H1 (cell line): ENCODE results near the gene ALPI. TPM values are rescaled to one million over a fixed set of nuclear protein-coding genes. Genes with fewer than 3 reads are reported as not detected.

Source experiments
- CTCF ChIA-PET: fragments of 300-600 bp; sonication (Branson Sonifier 250); formaldehyde crosslinking; loops from one replicate; lab custom pipeline; 2021; ENCODE audit not compliant: partially characterized antibody; lab: Charles Lee
- POLR2A ChIA-PET: fragments of 300-600 bp; sonication (Branson Sonifier 250); formaldehyde crosslinking; loops from one replicate; lab custom pipeline; 2021; ENCODE audit warnings: inconsistent platforms; ENCODE audit not compliant: partially characterized antibody; lab: Charles Lee
- DNase-seq, 2 experiments: peaks; one replicate each; pipeline versions ENCODE4 v3.0.0 to v3.0.0-alpha.2; 2010 to 2022; ENCODE audit warnings: low spot score in 2 of 2, low read depth in 1 of 2, mixed read lengths in 1 of 2
- FAIRE-seq: peaks from 2 replicates; lab custom pipeline; 2011; peaks lifted over from hg19 to GRCh38; lab: Jason Lieb, UNC
- H2AFZ ChIP-seq: 2 replicates; pipeline ENCODE4 v1.8.1; 2012; ENCODE audit warnings: low read length, inconsistent platforms
- H2AK5ac ChIP-seq: 2 replicates; pipeline ENCODE4 v1.6.1; 2013; ENCODE audit warnings: low read depth, low read length
- H2BK120ac ChIP-seq: replicated peaks from 2 replicates; pipeline ENCODE3; 2013; ENCODE audit warnings: low read depth, low read length, inconsistent platforms
- H2BK12ac ChIP-seq: 2 replicates; pipeline ENCODE4 v1.6.1; 2013; ENCODE audit warnings: low read depth, low read length
- H2BK15ac ChIP-seq: 2 replicates; pipeline ENCODE4 v1.6.1; 2013; ENCODE audit warnings: low read length
- H2BK20ac ChIP-seq: 2 replicates; pipeline ENCODE4 v1.6.1; 2013; ENCODE audit warnings: low read length
- H2BK5ac ChIP-seq: 2 replicates; pipeline ENCODE4 v1.6.1; 2013; ENCODE audit warnings: low read depth, low read length
- H3K14ac ChIP-seq: 2 replicates; pipeline ENCODE4 v1.6.1; 2013; ENCODE audit warnings: inconsistent platforms; ENCODE audit not compliant: insufficient read length
- H3K18ac ChIP-seq: 2 replicates; pipeline ENCODE4 v1.6.1; 2013; ENCODE audit warnings: low read length; ENCODE audit errors: extremely low read depth
- H3K23ac ChIP-seq: 2 replicates; pipeline ENCODE4 v1.6.1; 2013; ENCODE audit warnings: inconsistent platforms; ENCODE audit not compliant: insufficient read length
- H3K23me2 ChIP-seq: 2 replicates; pipeline ENCODE4 v1.6.1; 2013; ENCODE audit warnings: low read depth, low read length
- H3K27ac ChIP-seq: 2 replicates; pipeline ENCODE4 v1.6.1; 2011; ENCODE audit warnings: low read depth, low read length, inconsistent platforms
- H3K27me3 ChIP-seq, 4 experiments: replicated peaks in 1 of 4; 1 replicate in 1 of 4; 2 replicates in 3 of 4; pipeline versions ENCODE4 v1.6.1 to v1.8.1; 2011 to 2013; ENCODE audit warnings: low read length in 3 of 4, mild to moderate bottlenecking in 3 of 4, inconsistent platforms in 2 of 4, mixed read lengths in 2 of 4, moderate library complexity in 1 of 4; ENCODE audit not compliant: control insufficient read depth in 3 of 4, insufficient read depth in 3 of 4; ENCODE audit errors: extremely low read depth in 1 of 4
- H3K36me3 ChIP-seq, 4 experiments: 2 replicates each; pipeline versions ENCODE4 v1.6.1 to v1.8.1; 2011 to 2013; ENCODE audit warnings: mild to moderate bottlenecking in 4 of 4, low read length in 3 of 4, moderate library complexity in 2 of 4, control low read depth in 1 of 4, inconsistent platforms in 1 of 4; ENCODE audit not compliant: insufficient read depth in 4 of 4, control insufficient read depth in 2 of 4
- H3K4ac ChIP-seq: replicated peaks from 2 replicates; pipeline ENCODE3; 2013; ENCODE audit warnings: low read length, low read depth, mixed read lengths, inconsistent platforms; ENCODE audit not compliant: insufficient read length
- H3K4me1 ChIP-seq, 4 experiments: replicated peaks in 1 of 4; 1 replicate in 1 of 4; 2 replicates in 3 of 4; pipeline versions ENCODE4 v1.6.1 to v1.8.1; 2011 to 2013; ENCODE audit warnings: low read length in 3 of 4, inconsistent platforms in 2 of 4, mixed read lengths in 1 of 4; ENCODE audit not compliant: insufficient read depth in 4 of 4, control insufficient read depth in 3 of 4
- H3K4me2 ChIP-seq, 2 experiments: 2 replicates each; pipeline versions ENCODE4 v1.6.1 to v1.8.1; 2011 to 2013; ENCODE audit warnings: low read depth in 2 of 2, low read length in 2 of 2, control low read depth in 1 of 2, inconsistent platforms in 1 of 2, mild to moderate bottlenecking in 1 of 2; ENCODE audit not compliant: insufficient read depth in 1 of 2
- H3K4me3 ChIP-seq, 4 experiments: fragments of 200-600, 300-600 bp in 1 of 4; sonication (generic), shearing (Covaris generic), sonication (Bioruptor Twin) in 1 of 4; 2 replicates each; pipeline versions ENCODE4 v1.5.1 to v1.8.1; 2011 to 2016; ENCODE audit warnings: low read length in 4 of 4, low read depth in 3 of 4, control low read depth in 2 of 4, inconsistent platforms in 2 of 4, mild to moderate bottlenecking in 2 of 4, mixed read lengths in 1 of 4, moderate library complexity in 1 of 4; ENCODE audit not compliant: insufficient read depth in 2 of 4; ENCODE audit errors: extremely low read depth in 1 of 4
- H3K56ac ChIP-seq: replicated peaks from 2 replicates; pipeline ENCODE3; 2013; ENCODE audit warnings: low read depth, mild to moderate bottlenecking, mixed read lengths, low read length, inconsistent platforms; ENCODE audit not compliant: insufficient read length
- H3K79me1 ChIP-seq: 2 replicates; pipeline ENCODE4 v1.6.1; 2013; ENCODE audit warnings: low read depth, low read length, control low read depth
- H3K79me2 ChIP-seq, 2 experiments: 2 replicates each; pipeline versions ENCODE4 v1.6.1 to v1.8.1; 2012 to 2013; ENCODE audit warnings: low read length in 2 of 2, mild to moderate bottlenecking in 2 of 2, inconsistent platforms in 1 of 2; ENCODE audit not compliant: insufficient read depth in 2 of 2, control insufficient read depth in 1 of 2
- H3K9ac ChIP-seq, 4 experiments: replicated peaks in 1 of 4; 1 replicate in 1 of 4; 2 replicates in 3 of 4; pipeline versions ENCODE4 v1.6.1 to v1.8.1; 2011 to 2013; ENCODE audit warnings: low read depth in 3 of 4, low read length in 3 of 4, control low read depth in 2 of 4, mild to moderate bottlenecking in 2 of 4, moderate library complexity in 2 of 4, inconsistent platforms in 1 of 4; ENCODE audit errors: extremely low read depth in 1 of 4
- H3K9me3 ChIP-seq, 2 experiments: 2 replicates each; pipeline versions ENCODE4 v1.6.1 to v1.8.1; 2012 to 2013; ENCODE audit warnings: mild to moderate bottlenecking in 2 of 2, moderate library complexity in 2 of 2, control low read depth in 1 of 2, inconsistent platforms in 1 of 2, low read depth in 1 of 2, low read length in 1 of 2, mixed read lengths in 1 of 2; ENCODE audit not compliant: insufficient read depth in 2 of 2
- H4K20me1 ChIP-seq, 2 experiments: replicated peaks in 1 of 2; 2 replicates each; pipeline versions ENCODE3 to v1.8.1; 2011 to 2013; ENCODE audit warnings: inconsistent platforms in 2 of 2, low read length in 2 of 2, mild to moderate bottlenecking in 1 of 2; ENCODE audit not compliant: insufficient read depth in 2 of 2, control insufficient read depth in 1 of 2
- H4K5ac ChIP-seq: 2 replicates; pipeline ENCODE4 v1.6.1; 2013; ENCODE audit warnings: low read length, low read depth, mixed read lengths, inconsistent platforms; ENCODE audit not compliant: insufficient read length
- H4K8ac ChIP-seq: 2 replicates; pipeline ENCODE4 v1.8.0; 2013; ENCODE audit warnings: mild to moderate bottlenecking, moderate library complexity, low read length, inconsistent platforms; ENCODE audit not compliant: insufficient read depth; ENCODE audit errors: extremely low read depth
- H4K91ac ChIP-seq: replicated peaks from 2 replicates; pipeline ENCODE3; 2013; ENCODE audit warnings: low read length, mixed read lengths, inconsistent platforms; ENCODE audit not compliant: insufficient read length
- ZNF274 ChIP-seq: IDR thresholded peaks from 2 replicates; pipeline ENCODE4 v1.7.0; 2012; ENCODE audit warnings: low read length, borderline replicate concordance; ENCODE audit errors: extremely low read depth
- WGBS, 2 experiments: shearing (Covaris generic) in 1 of 2; methylation state at CpG; one replicate each; pipeline versions ENCODE4 v1.1.6 to v1.1.7; 2013 to 2015; ENCODE audit warnings: low lambda C conversion rate in 2 of 2, mixed read lengths in 2 of 2, inconsistent platforms in 1 of 2, low coverage in 1 of 2, missing lambda C conversion rate in 1 of 2; ENCODE audit not compliant: insufficient replicate concordance in 2 of 2, insufficient coverage in 1 of 2, insufficient read length in 1 of 2; ENCODE audit errors: extremely low coverage in 1 of 2, missing lambda C conversion rate in 1 of 2; 5-methylcytosine and 5-hydroxymethylcytosine counted together
- polyA plus RNA-seq, 7 experiments: library from polyadenylated mRNA; depleted of rRNA in 3 of 7; stranded (reverse) in 5 of 7; unstranded in 2 of 7; fragments of >200 nt in 5 of 7; fragments of 200-250 nt in 2 of 7; gene quantifications; 1 replicate in 5 of 7; 2 replicates in 1 of 7; 4 replicates in 1 of 7; pipeline versions ENCODE4 v1.2.1 to v1.2.3, GENCODE V29; 2011 to 2013; ENCODE audit warnings: missing spikeins in 2 of 7, mixed read lengths in 2 of 7
- total RNA-seq: library from RNA; stranded (reverse); fragmentation: NEBNext Ultra II Directional; extraction: Animal tissue kit (Norgen Biotek cat#: 25700); gene quantifications from 2 replicates; pipeline ENCODE4 v1.2.1, GENCODE V29; 2021

ALPI gene
- total and polyA plus RNA-seq, 2 of the 8 experiments (the other 6 are each of a cell fraction or from before 2014, with no cell fraction given) = not detected

DNA sequence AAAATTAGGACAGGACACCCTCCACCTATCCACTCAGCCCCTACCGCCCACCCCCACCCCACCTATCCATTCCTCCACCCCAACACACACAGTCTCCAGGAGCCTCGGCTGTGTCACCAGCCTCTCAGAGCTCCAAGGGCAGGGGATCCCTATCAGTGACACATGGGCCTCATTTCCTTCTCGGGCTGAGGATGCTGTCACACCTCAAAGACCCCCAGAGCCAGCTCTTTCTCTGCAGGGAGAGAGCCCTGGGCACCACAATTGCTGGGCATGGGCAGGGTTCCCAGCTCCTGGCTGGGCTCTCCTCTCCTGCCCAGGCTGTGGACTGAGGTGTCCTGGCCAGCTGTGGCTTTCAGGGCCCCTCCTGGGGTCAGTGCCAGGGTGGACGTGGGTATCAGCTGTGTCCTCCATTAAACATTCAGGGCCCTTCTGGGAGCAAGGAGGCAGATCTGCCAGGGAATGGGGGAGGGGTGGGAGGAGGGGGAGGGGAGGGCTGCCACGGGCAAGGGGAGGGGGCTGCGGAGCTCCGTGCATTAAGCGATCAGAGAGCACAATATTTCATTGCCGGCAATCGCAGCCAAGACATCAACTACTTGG lies 45.9 kb downstream of the ALPI start:
- H4K91ac ChIP-seq = no peak overlapping the region
- H2BK15ac ChIP-seq = no peak overlapping the region
- no peak overlapping the region for H2BK5ac ChIP-seq
- peak overlapping the region; percentile 100 for H3K4me2 ChIP-seq
- peak overlapping the region; percentile 18 to 84 (median 46); a peak in 5 of 8 replicates for H3K4me3 ChIP-seq
- DNase-seq = no peak
- peak overlapping the region; percentile 86; the same call in 1 of the 2 replicates for H2BK20ac ChIP-seq
- peak overlapping the region; percentile 48 for H4K5ac ChIP-seq
- peak overlapping the region; percentile 83 for H3K18ac ChIP-seq
- no peak overlapping the region for H2AFZ ChIP-seq
- peaks cover 0 to 35% (median 18%) of the 10 kb centered on the region in 4 experiments; a peak in 6 of 7 replicates for H3K4me1 ChIP-seq
- H3K79me1 ChIP-seq = no peaks in the 10 kb centered on the region
- no peaks in the 10 kb centered on the region for H3K9me3 ChIP-seq
- H3K9ac ChIP-seq = no peak overlapping the region
- peak overlapping the region; percentile 12 for H3K56ac ChIP-seq
- H4K8ac ChIP-seq = no peak overlapping the region
- no peaks in the 10 kb centered on the region for H3K36me3 ChIP-seq
- H3K27me3 ChIP-seq = peaks cover 15 to 45% (median 39%) of the 10 kb centered on the region in 4 experiments
- WGBS, 2 experiments = 54% methylated on average over 3 of the region's 10 CpGs; no CpG with 5 or more reads in 1 of the 2 experiments
- TF ChIP-seq ZNF274 = no peak
- no peak overlapping the region for H3K27ac ChIP-seq
- no peak overlapping the region for H3K14ac ChIP-seq
- 0 out of 2 replicates have a peak overlapping the region, but pooled peaks have one; percentile 39 for H2AK5ac ChIP-seq
- ChIA-PET CTCF (interaction anchor here (0.6 to 2.9 kb wide), 11 partner anchors 10 to 131 kb away, joined by 3 to 13 read pairs (median 4); no protein-coding TSS in a partner anchor), POLR2A (interaction anchor here (0.9 to 1.3 kb wide), 2 partner anchors 10 to 19 kb away, joined by 3 to 4 read pairs; partner anchors contain the start of gene PRSS56)
- FAIRE-seq = no peak
- H2BK12ac ChIP-seq = no peak overlapping the region
- H3K79me2 ChIP-seq = no peaks in the 10 kb centered on the region
- peaks cover 12% of the 10 kb centered on the region for H3K23me2 ChIP-seq
- no peak overlapping the region for H2BK120ac ChIP-seq
- H4K20me1 ChIP-seq = peaks cover 0 to 2% of the 10 kb centered on the region in 2 experiments
- no peak overlapping the region for H3K4ac ChIP-seq
- no peak overlapping the region for H3K23ac ChIP-seq
